ENCODE data around the gene LSP1. TPM values are rescaled to one million over a fixed set of nuclear protein-coding genes. Genes with fewer than 3 reads are reported as not detected.

LSP1 gene
- total and polyA plus RNA-seq, 2 of the 8 experiments (the other 6 are each of a cell fraction or from before 2014, with no cell fraction given) = 0.03 TPM; not detected in 1

- no peak overlapping the region for H3K9ac ChIP-seq (replicated peaks in 1 of 4; ENCODE audit: extremely low read depth in 1 of 4, low read depth in 3 of 4, low read length in 3 of 4)
- H4K91ac ChIP-seq (replicated peaks; ENCODE audit: insufficient read length, low read length) = no peak overlapping the region
- no peak overlapping the region for H3K14ac ChIP-seq (ENCODE audit: insufficient read length)
- no peak overlapping the region for H2BK15ac ChIP-seq (ENCODE audit: low read length)
- H4K5ac ChIP-seq (ENCODE audit: insufficient read length, low read depth, low read length) = no peak overlapping the region
- H2BK5ac ChIP-seq (ENCODE audit: low read depth, low read length) = no peak overlapping the region
- H3K4ac ChIP-seq (replicated peaks; ENCODE audit: insufficient read length, low read depth, low read length) = no peak overlapping the region
- H2BK12ac ChIP-seq (ENCODE audit: low read depth, low read length) = no peak overlapping the region
- POLR2A ChIA-PET (ENCODE audit: partially characterized antibody) = no interaction called here
- H2BK120ac ChIP-seq (replicated peaks; ENCODE audit: low read depth, low read length) = no peak overlapping the region
- H3K56ac ChIP-seq (replicated peaks; ENCODE audit: insufficient read length, low read depth, low read length) = no peak overlapping the region
- no peak overlapping the region for H3K27ac ChIP-seq (ENCODE audit: low read depth, low read length)
- no peak overlapping the region for H2AFZ ChIP-seq (ENCODE audit: low read length)
- CTCF ChIA-PET (ENCODE audit: partially characterized antibody) = interaction anchor here (1.5 to 4.9 kb wide), 6 partner anchors 8 to 334 kb away, joined by 3 to 25 read pairs (median 10); no protein-coding TSS in a partner anchor
- H3K18ac ChIP-seq (ENCODE audit: extremely low read depth, low read length) = no peak overlapping the region
- H3K79me2 ChIP-seq (ENCODE audit: control insufficient read depth in 1 of 2, insufficient read depth in 2 of 2, low read length in 2 of 2) = no peaks in the 10 kb centered on the region
- H4K20me1 ChIP-seq (replicated peaks in 1 of 2; ENCODE audit: control insufficient read depth in 1 of 2, insufficient read depth in 2 of 2, low read length in 2 of 2) = peaks cover 0 to 8% of the 10 kb centered on the region in 2 experiments
- no peaks in the 10 kb centered on the region; a peak in 1 of 7 replicates for H3K27me3 ChIP-seq (replicated peaks in 1 of 4; ENCODE audit: control insufficient read depth in 3 of 4, extremely low read depth in 1 of 4, insufficient read depth in 3 of 4, low read length in 3 of 4)
- H3K36me3 ChIP-seq (ENCODE audit: control insufficient read depth in 2 of 4, insufficient read depth in 4 of 4, low read length in 3 of 4) = no peaks in the 10 kb centered on the region
- WGBS, 2 experiments (ENCODE audit: extremely low coverage in 1 of 2, insufficient coverage in 1 of 2, insufficient read length in 1 of 2, insufficient replicate concordance in 2 of 2, low coverage in 1 of 2, low lambda C conversion rate in 2 of 2, missing lambda C conversion rate in 1 of 2) = 91% methylated on average over 5 of the region's 5 CpGs; no CpG with 5 or more reads in 1 of the 2 experiments
- no peak overlapping the region for H3K4me2 ChIP-seq (ENCODE audit: insufficient read depth in 1 of 2, low read depth in 2 of 2, low read length in 2 of 2)
- H3K4me3 ChIP-seq (ENCODE audit: extremely low read depth in 1 of 4, insufficient read depth in 2 of 4, low read depth in 3 of 4, low read length in 4 of 4) = no peak overlapping the region
- DNase-seq (ENCODE audit: low read depth in 1 of 2, low spot score in 2 of 2) (no peak), FAIRE-seq (no peak)
- H2BK20ac ChIP-seq (ENCODE audit: low read length) = no peak overlapping the region
- H3K4me1 ChIP-seq (replicated peaks in 1 of 4; ENCODE audit: control insufficient read depth in 3 of 4, insufficient read depth in 4 of 4, low read length in 3 of 4) = no peaks in the 10 kb centered on the region
- H3K9me3 ChIP-seq (ENCODE audit: insufficient read depth in 2 of 2, low read depth in 1 of 2, low read length in 1 of 2) = peaks cover 0 to 11% of the 10 kb centered on the region in 2 experiments; a peak in 2 of 4 replicates
- H2AK5ac ChIP-seq (ENCODE audit: low read depth, low read length) = no peak overlapping the region
- no peak overlapping the region for H3K23ac ChIP-seq (ENCODE audit: insufficient read length)
- no peaks in the 10 kb centered on the region for H3K79me1 ChIP-seq (ENCODE audit: low read depth, low read length)
- H3K23me2 ChIP-seq (ENCODE audit: low read depth, low read length) = peaks cover 8% of the 10 kb centered on the region; the same call in 1 of the 2 replicates
- no peak overlapping the region for H4K8ac ChIP-seq (ENCODE audit: extremely low read depth, insufficient read depth, low read length)
- TF ChIP-seq CEBPB (IDR thresholded peaks at IDR 0.05; ENCODE audit: low read depth, low read length) (no peak), CTCF (IDR thresholded peaks at IDR 0.05; ENCODE audit: control extremely low read depth in 1 of 3, insufficient read depth in 1 of 3, low read depth in 1 of 3, low read length in 3 of 3) (no peak), ASH2L (IDR thresholded peaks at IDR 0.05; ENCODE audit: low read length) (no peak), CBX5 (IDR thresholded peaks at IDR 0.05; ENCODE audit: low read depth, low read length) (no peak)
Measured at GRCh38 chr11:1817000-1817399, 35.9 kb upstream of the LSP1 start.

Measured in H1 (cell line).